Tibial artery (tissue), 4 donors: ENCODE results near the gene PM20D2.
"Not testable (repeated sequence)": the region's sequence is repeated elsewhere in the genome, so short reads cannot be mapped to it uniquely, and the experiment has no call there.

Source experiments
- DNase-seq, 2 donors: peaks; one replicate each; pipeline ENCODE4 v3.0.0-alpha.2; 2019
- H3K27ac ChIP-seq, 2 donors: fragments of 200-600 bp; sonication (generic) in 1 of 2; 1 replicate in 1 of 2; 2 replicates in 1 of 2; pipeline ENCODE4 v1.5.1; 2018 to 2019; ENCODE audit warnings: mild to moderate bottlenecking in 1 of 2
- H3K27me3 ChIP-seq, 2 donors: fragments of 200-600 bp; sonication (generic) in 1 of 2; one replicate each; pipeline versions ENCODE4 v1.5.1 to v1.6.0; 2016 to 2019
- H3K36me3 ChIP-seq, 3 donors: fragments of 200-600 bp; sonication (generic) in 2 of 3; one replicate each; pipeline ENCODE4 v1.5.1; 2016 to 2019; ENCODE audit warnings: mild to moderate bottlenecking in 2 of 3
- H3K4me1 ChIP-seq, 4 donors: fragments of 200-600 bp; sonication (generic) in 2 of 4; 1 replicate in 3 of 4; 2 replicates in 1 of 4; pipeline ENCODE4 v1.5.1; 2016 to 2019
- H3K4me3 ChIP-seq, 2 donors: fragments of 200-600 bp; sonication (generic) in 1 of 2; 1 replicate in 1 of 2; 2 replicates in 1 of 2; pipeline ENCODE4 v1.5.1; 2018 to 2019; ENCODE audit warnings: mild to moderate bottlenecking in 2 of 2
- H3K9me3 ChIP-seq, 3 donors: fragments of 200-600 bp; sonication (generic) in 1 of 3; one replicate each; pipeline ENCODE4 v1.5.1; 2016 to 2019
- intact Hi-C: fragments of 100-400 bp; cut with DNase I; formaldehyde crosslinking; loops from one replicate; pipeline ENCODE4 v1.15.0; 2023; ENCODE audit warnings: low total_unique reads
- TF ChIP-seq, protein P1 (sequence below), 2 experiments: fragments of 200-600 bp in 1 of 2; fragments of 450-650 bp in 1 of 2; IDR thresholded peaks; one replicate each; pipeline ENCODE4 v1.5.1; 2017 to 2019; ENCODE audit warnings: antibody characterized with exemption in 2 of 2, mild to moderate bottlenecking in 1 of 2, moderate library complexity in 1 of 2

The PM20D2 gene

DNA sequence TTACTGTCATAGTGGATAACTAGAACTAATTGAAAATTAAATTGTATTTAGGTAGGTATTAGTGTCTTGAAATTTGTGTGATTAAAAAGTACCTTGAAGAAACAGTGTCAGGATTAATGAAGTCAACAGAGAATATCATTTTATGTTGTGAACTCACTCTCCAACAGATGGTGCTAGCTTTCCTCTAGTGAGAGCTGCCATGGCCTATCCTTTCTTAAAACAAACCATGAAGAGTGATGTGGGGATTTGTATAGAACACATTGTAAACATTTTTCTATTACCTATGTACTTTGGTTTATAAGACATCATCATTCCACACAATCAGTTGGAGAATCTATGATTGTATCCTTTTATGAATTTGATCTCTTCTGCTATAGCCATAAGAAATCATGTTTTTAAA, 23.2 kb upstream of the PM20D2 start:
- Histone ChIP-seq H3K27ac (no peak overlapping the region), H3K9me3 (no peaks in the 10 kb centered on the region), H3K36me3 (no peaks in the 10 kb centered on the region), H3K27me3 (no peaks in the 10 kb centered on the region), H3K4me1 (peaks cover 0 to 9% (median 5%) of the 10 kb centered on the region in 4 donors), H3K4me3 (no peak overlapping the region)
- intact Hi-C loops, result loop anchor here (2.0 to 5.0 kb wide), 2 partner anchors 120 to 135 kb away; no protein-coding TSS in a partner anchor
- TF ChIP-seq, protein P1, sequence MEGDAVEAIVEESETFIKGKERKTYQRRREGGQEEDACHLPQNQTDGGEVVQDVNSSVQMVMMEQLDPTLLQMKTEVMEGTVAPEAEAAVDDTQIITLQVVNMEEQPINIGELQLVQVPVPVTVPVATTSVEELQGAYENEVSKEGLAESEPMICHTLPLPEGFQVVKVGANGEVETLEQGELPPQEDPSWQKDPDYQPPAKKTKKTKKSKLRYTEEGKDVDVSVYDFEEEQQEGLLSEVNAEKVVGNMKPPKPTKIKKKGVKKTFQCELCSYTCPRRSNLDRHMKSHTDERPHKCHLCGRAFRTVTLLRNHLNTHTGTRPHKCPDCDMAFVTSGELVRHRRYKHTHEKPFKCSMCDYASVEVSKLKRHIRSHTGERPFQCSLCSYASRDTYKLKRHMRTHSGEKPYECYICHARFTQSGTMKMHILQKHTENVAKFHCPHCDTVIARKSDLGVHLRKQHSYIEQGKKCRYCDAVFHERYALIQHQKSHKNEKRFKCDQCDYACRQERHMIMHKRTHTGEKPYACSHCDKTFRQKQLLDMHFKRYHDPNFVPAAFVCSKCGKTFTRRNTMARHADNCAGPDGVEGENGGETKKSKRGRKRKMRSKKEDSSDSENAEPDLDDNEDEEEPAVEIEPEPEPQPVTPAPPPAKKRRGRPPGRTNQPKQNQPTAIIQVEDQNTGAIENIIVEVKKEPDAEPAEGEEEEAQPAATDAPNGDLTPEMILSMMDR (IDR thresholded peaks at IDR 0.05), result peak; percentile 57 to 61
- no peak for DNase-seq

DNA sequence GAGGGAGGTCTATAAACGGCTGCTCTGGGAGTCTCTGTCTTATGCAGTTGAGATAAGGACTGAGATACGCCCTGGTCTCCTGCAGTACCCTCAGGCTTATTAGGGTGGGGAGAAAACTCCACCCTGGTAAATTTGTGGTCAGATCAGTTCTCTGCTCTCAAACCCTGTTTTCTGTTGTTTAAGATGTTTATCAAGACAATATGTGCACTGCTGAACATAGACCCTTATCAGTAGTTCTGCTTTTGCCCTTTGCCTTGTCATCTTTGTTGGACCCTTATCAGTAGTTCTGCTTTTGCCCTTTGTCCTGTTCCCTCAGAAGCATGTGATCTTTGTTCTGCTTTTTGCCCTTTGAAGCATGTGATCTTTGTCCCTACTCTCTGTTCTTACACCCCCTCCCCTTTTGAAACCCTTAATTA, 17.6 kb upstream of the PM20D2 start:
- H3K27ac ChIP-seq, intact Hi-C loops, H3K4me3 ChIP-seq, H3K27me3 ChIP-seq, H3K4me1 ChIP-seq, DNase-seq, H3K9me3 ChIP-seq, H3K36me3 ChIP-seq: not testable (repeated sequence)

DNA sequence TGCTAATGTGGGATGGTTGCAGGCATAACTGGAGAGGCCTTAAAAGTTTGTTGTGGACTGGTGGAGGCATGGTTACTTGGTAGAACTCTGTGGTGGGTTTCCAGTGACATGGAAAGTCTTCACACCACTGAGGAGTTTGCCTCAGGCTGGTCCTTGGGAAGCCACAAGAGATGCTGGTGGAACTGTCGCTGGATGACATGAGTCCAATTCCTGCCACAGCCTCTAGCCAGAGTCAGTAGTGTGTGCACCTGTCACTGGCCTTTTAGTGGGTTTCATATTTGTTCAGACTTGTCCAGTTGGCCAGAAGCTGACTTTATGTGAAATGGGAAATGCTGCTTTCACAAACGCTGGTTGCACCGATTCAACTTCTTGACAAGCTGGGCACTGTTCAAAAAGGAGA, 14.3 kb upstream of the PM20D2 start:
- intact Hi-C loops, result no loop called here
- Histone ChIP-seq H3K4me3 (no peak overlapping the region), H3K9me3 (peaks cover 0 to 5% (median 0%) of the 10 kb centered on the region in 3 donors), H3K27ac (no peak overlapping the region), H3K27me3 (no peaks in the 10 kb centered on the region), H3K4me1 (no peaks in the 10 kb centered on the region), H3K36me3 (peaks cover 0 to 5% (median 0%) of the 10 kb centered on the region in 3 donors)
- TF ChIP-seq, protein P1 (IDR thresholded peaks at IDR 0.05), result no peak
- DNase-seq, result no peak

DNA sequence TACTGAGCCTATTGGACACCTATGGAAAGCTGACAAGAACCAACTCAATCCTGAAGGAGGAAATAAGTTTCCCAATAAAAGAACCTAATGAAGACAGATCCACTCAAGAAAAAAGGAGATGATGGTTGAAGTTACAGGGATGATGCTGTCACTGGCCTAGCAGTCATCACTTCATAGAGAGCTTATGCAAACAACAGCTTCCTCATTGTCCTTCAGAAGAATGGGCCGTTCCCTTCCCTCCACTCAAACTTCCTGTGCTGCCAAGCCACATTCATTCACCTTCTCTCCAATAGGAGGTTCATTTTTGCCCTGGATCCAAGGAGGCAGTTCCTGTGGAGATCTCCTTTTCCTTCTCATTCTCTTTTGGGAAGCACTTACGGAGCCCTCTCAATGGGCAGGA, 13.8 kb upstream of the PM20D2 start:
- TF ChIP-seq, protein P1 (IDR thresholded peaks at IDR 0.05), result no peak
- Histone ChIP-seq H3K36me3 (peaks cover 0 to 5% (median 0%) of the 10 kb centered on the region in 3 donors), H3K4me3 (no peak overlapping the region), H3K27me3 (no peaks in the 10 kb centered on the region), H3K9me3 (peaks cover 0 to 5% (median 0%) of the 10 kb centered on the region in 3 donors), H3K27ac (no peak overlapping the region), H3K4me1 (no peaks in the 10 kb centered on the region)
- intact Hi-C loops, result no loop called here
- DNase-seq, result no peak

DNA sequence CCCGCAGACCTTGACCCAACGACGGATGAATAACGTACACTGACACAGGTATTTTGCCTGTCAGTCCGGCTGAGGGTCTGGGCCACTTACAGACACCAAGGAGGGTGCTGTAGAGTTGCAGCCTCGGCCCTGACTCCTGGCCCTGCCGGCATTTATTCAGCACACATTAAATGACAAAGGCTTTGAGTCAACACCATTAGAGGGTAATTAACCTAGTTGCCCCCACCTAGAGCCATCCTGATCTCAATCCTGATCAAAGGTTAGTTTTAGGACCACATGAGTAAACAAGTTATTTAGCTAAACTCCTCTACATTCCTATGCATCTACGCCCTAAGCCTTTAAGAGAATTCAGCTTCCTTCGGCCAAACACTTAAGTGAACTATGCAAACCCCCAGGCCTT, 11.9 kb upstream of the PM20D2 start:
- DNase-seq, result no peak
- peaks cover 0 to 10% (median 2%) of the 10 kb centered on the region in 4 donors for H3K4me1 ChIP-seq
- no peak overlapping the region for H3K4me3 ChIP-seq
- H3K27me3 ChIP-seq, result no peaks in the 10 kb centered on the region
- intact Hi-C loops, result no loop called here
- TF ChIP-seq, protein P1 (IDR thresholded peaks at IDR 0.05), result no peak
- H3K9me3 ChIP-seq, result no peaks in the 10 kb centered on the region
- no peak overlapping the region for H3K27ac ChIP-seq
- peaks cover 0 to 3% (median 0%) of the 10 kb centered on the region in 3 donors for H3K36me3 ChIP-seq

DNA sequence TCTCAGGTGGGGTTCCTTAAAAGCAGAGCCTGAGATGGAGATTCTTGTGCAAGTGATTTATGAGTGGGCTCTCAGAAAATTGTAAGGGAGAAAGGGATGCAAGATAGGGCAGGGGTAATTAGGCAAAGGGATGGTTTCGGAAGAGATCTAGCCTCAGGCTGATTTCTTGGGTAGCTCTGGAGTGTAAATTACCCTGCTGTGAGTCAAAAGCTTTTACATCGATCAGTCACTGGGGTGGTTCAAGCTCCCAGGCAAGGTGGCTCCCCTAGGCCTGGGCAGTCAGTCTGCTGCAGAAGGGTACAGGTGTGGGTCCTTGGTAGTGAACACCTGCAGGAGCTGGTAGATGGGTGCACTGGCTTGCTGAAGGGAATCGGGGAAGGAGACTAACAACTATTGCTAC, 11.1 kb upstream of the PM20D2 start:
- DNase-seq, result no peak
- TF ChIP-seq, protein P1 (IDR thresholded peaks at IDR 0.05), result no peak
- Histone ChIP-seq H3K4me1 (peaks cover 0 to 10% (median 2%) of the 10 kb centered on the region in 4 donors), H3K9me3 (no peaks in the 10 kb centered on the region), H3K27me3 (no peaks in the 10 kb centered on the region), H3K4me3 (no peak overlapping the region), H3K27ac (no peak overlapping the region), H3K36me3 (no peaks in the 10 kb centered on the region)
- intact Hi-C loops, result no loop called here
